ENCODE data around the gene TYRO3. TPM values are rescaled to one million over a fixed set of nuclear protein-coding genes. Genes with fewer than 3 reads are reported as not detected.
A peak's percentile ranks its signal among the peaks of the same experiment; 100 is the strongest.
"Not testable (repeated sequence)": the region's sequence is repeated elsewhere in the genome, so short reads cannot be mapped to it uniquely, and the experiment has no call there.

TYRO3 gene
- total and polyA plus RNA-seq, 2 experiments from 2014 or later: 17.2 to 26.3 TPM

GRCh38 chr15:41568350-41569017 is 9.5 kb downstream of the TYRO3 start:
- Histone ChIP-seq H3K9me3 (ENCODE audit: low read depth) (no peaks in the 10 kb centered on the region), H3K27me3 (no peaks in the 10 kb centered on the region), H3K27ac (peak overlapping the region; percentile 95), H3K4me1 (ENCODE audit: low read depth) (peaks cover 44% of the 10 kb centered on the region), H3K36me3 (no peaks in the 10 kb centered on the region), H3K4me3 (no peak overlapping the region)
- no peak for TF ChIP-seq CTCF (IDR thresholded peaks at IDR 0.05; ENCODE audit: low read depth, low read length)
- peak; percentile 87 to 92 for DNase-seq (ENCODE audit: low read depth in 1 of 2, low spot score in 1 of 2)

- peak overlapping the region; percentile 95 for H3K27ac ChIP-seq
- H3K4me1 ChIP-seq (ENCODE audit: low read depth): peaks cover 44% of the 10 kb centered on the region
- H3K36me3 ChIP-seq; H3K4me3 ChIP-seq; H3K27me3 ChIP-seq; H3K9me3 ChIP-seq (ENCODE audit: low read depth); DNase-seq (ENCODE audit: low read depth in 1 of 2, low spot score in 1 of 2): not testable (repeated sequence)
These were observed 10.2 kb downstream of the TYRO3 start for GRCh38 chr15:41569232-41569631.

GRCh38 chr15:41570764-41571163 is 11.8 kb downstream of the TYRO3 start:
- Histone ChIP-seq H3K27ac (no peak overlapping the region), H3K4me3 (no peak overlapping the region), H3K27me3 (no peaks in the 10 kb centered on the region), H3K9me3 (ENCODE audit: low read depth) (no peaks in the 10 kb centered on the region), H3K4me1 (ENCODE audit: low read depth) (peaks cover 28% of the 10 kb centered on the region), H3K36me3 (no peaks in the 10 kb centered on the region)
- TF ChIP-seq CTCF (IDR thresholded peaks at IDR 0.05; ENCODE audit: low read depth, low read length): no peak
- no peak for DNase-seq (ENCODE audit: low read depth in 1 of 2, low spot score in 1 of 2)

- no peak for TF ChIP-seq CTCF (IDR thresholded peaks at IDR 0.05; ENCODE audit: low read depth, low read length)
- no peak overlapping the region for H3K27ac ChIP-seq
- H3K4me3 ChIP-seq: no peak overlapping the region
- H3K4me1 ChIP-seq (ENCODE audit: low read depth): peaks cover 19% of the 10 kb centered on the region
- H3K9me3 ChIP-seq (ENCODE audit: low read depth): no peaks in the 10 kb centered on the region
- no peak for DNase-seq (ENCODE audit: low read depth in 1 of 2, low spot score in 1 of 2)
- H3K27me3 ChIP-seq: no peaks in the 10 kb centered on the region
- H3K36me3 ChIP-seq: no peaks in the 10 kb centered on the region
These were observed 12.9 kb downstream of the TYRO3 start for GRCh38 chr15:41571948-41572347.

GRCh38 chr15:41572866-41573265 is 13.9 kb downstream of the TYRO3 start:
- DNase-seq (ENCODE audit: low read depth in 1 of 2, low spot score in 1 of 2): no peak
- peaks cover 12% of the 10 kb centered on the region for H3K4me1 ChIP-seq (ENCODE audit: low read depth)
- H3K9me3 ChIP-seq (ENCODE audit: low read depth): no peaks in the 10 kb centered on the region
- no peak overlapping the region for H3K4me3 ChIP-seq
- no peak for TF ChIP-seq CTCF (IDR thresholded peaks at IDR 0.05; ENCODE audit: low read depth, low read length)
- no peaks in the 10 kb centered on the region for H3K36me3 ChIP-seq
- H3K27ac ChIP-seq: no peak overlapping the region
- no peaks in the 10 kb centered on the region for H3K27me3 ChIP-seq

GRCh38 chr15:41573396-41573795 is 14.4 kb downstream of the TYRO3 start:
- Histone ChIP-seq H3K4me3 (no peak overlapping the region), H3K36me3 (no peaks in the 10 kb centered on the region), H3K9me3 (ENCODE audit: low read depth) (no peaks in the 10 kb centered on the region), H3K4me1 (ENCODE audit: low read depth) (peaks cover 6% of the 10 kb centered on the region), H3K27ac (no peak overlapping the region), H3K27me3 (no peaks in the 10 kb centered on the region)
- no peak for TF ChIP-seq CTCF (IDR thresholded peaks at IDR 0.05; ENCODE audit: low read depth, low read length)
- no peak for DNase-seq (ENCODE audit: low read depth in 1 of 2, low spot score in 1 of 2)

Data from cardiac muscle cell (in vitro differentiated cells and primary cell).